H1 (cell line): Measurements from ENCODE around the gene SAMD9. TPM values are rescaled to one million over a fixed set of nuclear protein-coding genes. Genes with fewer than 3 reads are reported as not detected.

Experiments
- CTCF ChIA-PET: fragments of 300-600 bp; sonication (Branson Sonifier 250); formaldehyde crosslinking; loops from one replicate; lab custom pipeline; 2021; ENCODE audit not compliant: partially characterized antibody; lab: Charles Lee
- POLR2A ChIA-PET: fragments of 300-600 bp; sonication (Branson Sonifier 250); formaldehyde crosslinking; loops from one replicate; lab custom pipeline; 2021; ENCODE audit warnings: inconsistent platforms; ENCODE audit not compliant: partially characterized antibody; lab: Charles Lee
- DNase-seq, 2 experiments: peaks; one replicate each; pipeline versions ENCODE4 v3.0.0 to v3.0.0-alpha.2; 2010 to 2022; ENCODE audit warnings: low spot score in 2 of 2, low read depth in 1 of 2, mixed read lengths in 1 of 2
- FAIRE-seq: peaks from 2 replicates; lab custom pipeline; 2011; peaks lifted over from hg19 to GRCh38; lab: Jason Lieb, UNC
- H2AFZ ChIP-seq: 2 replicates; pipeline ENCODE4 v1.8.1; 2012; ENCODE audit warnings: low read length, inconsistent platforms
- H2AK5ac ChIP-seq: 2 replicates; pipeline ENCODE4 v1.6.1; 2013; ENCODE audit warnings: low read depth, low read length
- H2BK120ac ChIP-seq: replicated peaks from 2 replicates; pipeline ENCODE3; 2013; ENCODE audit warnings: low read depth, low read length, inconsistent platforms
- H2BK12ac ChIP-seq: 2 replicates; pipeline ENCODE4 v1.6.1; 2013; ENCODE audit warnings: low read depth, low read length
- H2BK15ac ChIP-seq: 2 replicates; pipeline ENCODE4 v1.6.1; 2013; ENCODE audit warnings: low read length
- H2BK20ac ChIP-seq: 2 replicates; pipeline ENCODE4 v1.6.1; 2013; ENCODE audit warnings: low read length
- H2BK5ac ChIP-seq: 2 replicates; pipeline ENCODE4 v1.6.1; 2013; ENCODE audit warnings: low read depth, low read length
- H3K14ac ChIP-seq: 2 replicates; pipeline ENCODE4 v1.6.1; 2013; ENCODE audit warnings: inconsistent platforms; ENCODE audit not compliant: insufficient read length
- H3K18ac ChIP-seq: 2 replicates; pipeline ENCODE4 v1.6.1; 2013; ENCODE audit warnings: low read length; ENCODE audit errors: extremely low read depth
- H3K23ac ChIP-seq: 2 replicates; pipeline ENCODE4 v1.6.1; 2013; ENCODE audit warnings: inconsistent platforms; ENCODE audit not compliant: insufficient read length
- H3K23me2 ChIP-seq: 2 replicates; pipeline ENCODE4 v1.6.1; 2013; ENCODE audit warnings: low read depth, low read length
- H3K27ac ChIP-seq: 2 replicates; pipeline ENCODE4 v1.6.1; 2011; ENCODE audit warnings: low read depth, low read length, inconsistent platforms
- H3K27me3 ChIP-seq, 4 experiments: replicated peaks in 1 of 4; 1 replicate in 1 of 4; 2 replicates in 3 of 4; pipeline versions ENCODE4 v1.6.1 to v1.8.1; 2011 to 2013; ENCODE audit warnings: low read length in 3 of 4, mild to moderate bottlenecking in 3 of 4, inconsistent platforms in 2 of 4, mixed read lengths in 2 of 4, moderate library complexity in 1 of 4; ENCODE audit not compliant: control insufficient read depth in 3 of 4, insufficient read depth in 3 of 4; ENCODE audit errors: extremely low read depth in 1 of 4
- H3K36me3 ChIP-seq, 4 experiments: 2 replicates each; pipeline versions ENCODE4 v1.6.1 to v1.8.1; 2011 to 2013; ENCODE audit warnings: mild to moderate bottlenecking in 4 of 4, low read length in 3 of 4, moderate library complexity in 2 of 4, control low read depth in 1 of 4, inconsistent platforms in 1 of 4; ENCODE audit not compliant: insufficient read depth in 4 of 4, control insufficient read depth in 2 of 4
- H3K4ac ChIP-seq: replicated peaks from 2 replicates; pipeline ENCODE3; 2013; ENCODE audit warnings: low read length, low read depth, mixed read lengths, inconsistent platforms; ENCODE audit not compliant: insufficient read length
- H3K4me1 ChIP-seq, 4 experiments: replicated peaks in 1 of 4; 1 replicate in 1 of 4; 2 replicates in 3 of 4; pipeline versions ENCODE4 v1.6.1 to v1.8.1; 2011 to 2013; ENCODE audit warnings: low read length in 3 of 4, inconsistent platforms in 2 of 4, mixed read lengths in 1 of 4; ENCODE audit not compliant: insufficient read depth in 4 of 4, control insufficient read depth in 3 of 4
- H3K4me2 ChIP-seq, 2 experiments: 2 replicates each; pipeline versions ENCODE4 v1.6.1 to v1.8.1; 2011 to 2013; ENCODE audit warnings: low read depth in 2 of 2, low read length in 2 of 2, control low read depth in 1 of 2, inconsistent platforms in 1 of 2, mild to moderate bottlenecking in 1 of 2; ENCODE audit not compliant: insufficient read depth in 1 of 2
- H3K4me3 ChIP-seq, 4 experiments: fragments of 200-600, 300-600 bp in 1 of 4; sonication (generic), shearing (Covaris generic), sonication (Bioruptor Twin) in 1 of 4; 2 replicates each; pipeline versions ENCODE4 v1.5.1 to v1.8.1; 2011 to 2016; ENCODE audit warnings: low read length in 4 of 4, low read depth in 3 of 4, control low read depth in 2 of 4, inconsistent platforms in 2 of 4, mild to moderate bottlenecking in 2 of 4, mixed read lengths in 1 of 4, moderate library complexity in 1 of 4; ENCODE audit not compliant: insufficient read depth in 2 of 4; ENCODE audit errors: extremely low read depth in 1 of 4
- H3K56ac ChIP-seq: replicated peaks from 2 replicates; pipeline ENCODE3; 2013; ENCODE audit warnings: low read depth, mild to moderate bottlenecking, mixed read lengths, low read length, inconsistent platforms; ENCODE audit not compliant: insufficient read length
- H3K79me1 ChIP-seq: 2 replicates; pipeline ENCODE4 v1.6.1; 2013; ENCODE audit warnings: low read depth, low read length, control low read depth
- H3K79me2 ChIP-seq, 2 experiments: 2 replicates each; pipeline versions ENCODE4 v1.6.1 to v1.8.1; 2012 to 2013; ENCODE audit warnings: low read length in 2 of 2, mild to moderate bottlenecking in 2 of 2, inconsistent platforms in 1 of 2; ENCODE audit not compliant: insufficient read depth in 2 of 2, control insufficient read depth in 1 of 2
- H3K9ac ChIP-seq, 4 experiments: replicated peaks in 1 of 4; 1 replicate in 1 of 4; 2 replicates in 3 of 4; pipeline versions ENCODE4 v1.6.1 to v1.8.1; 2011 to 2013; ENCODE audit warnings: low read depth in 3 of 4, low read length in 3 of 4, control low read depth in 2 of 4, mild to moderate bottlenecking in 2 of 4, moderate library complexity in 2 of 4, inconsistent platforms in 1 of 4; ENCODE audit errors: extremely low read depth in 1 of 4
- H3K9me3 ChIP-seq, 2 experiments: 2 replicates each; pipeline versions ENCODE4 v1.6.1 to v1.8.1; 2012 to 2013; ENCODE audit warnings: mild to moderate bottlenecking in 2 of 2, moderate library complexity in 2 of 2, control low read depth in 1 of 2, inconsistent platforms in 1 of 2, low read depth in 1 of 2, low read length in 1 of 2, mixed read lengths in 1 of 2; ENCODE audit not compliant: insufficient read depth in 2 of 2
- H4K20me1 ChIP-seq, 2 experiments: replicated peaks in 1 of 2; 2 replicates each; pipeline versions ENCODE3 to v1.8.1; 2011 to 2013; ENCODE audit warnings: inconsistent platforms in 2 of 2, low read length in 2 of 2, mild to moderate bottlenecking in 1 of 2; ENCODE audit not compliant: insufficient read depth in 2 of 2, control insufficient read depth in 1 of 2
- H4K5ac ChIP-seq: 2 replicates; pipeline ENCODE4 v1.6.1; 2013; ENCODE audit warnings: low read length, low read depth, mixed read lengths, inconsistent platforms; ENCODE audit not compliant: insufficient read length
- H4K8ac ChIP-seq: 2 replicates; pipeline ENCODE4 v1.8.0; 2013; ENCODE audit warnings: mild to moderate bottlenecking, moderate library complexity, low read length, inconsistent platforms; ENCODE audit not compliant: insufficient read depth; ENCODE audit errors: extremely low read depth
- H4K91ac ChIP-seq: replicated peaks from 2 replicates; pipeline ENCODE3; 2013; ENCODE audit warnings: low read length, mixed read lengths, inconsistent platforms; ENCODE audit not compliant: insufficient read length
- WGBS, 2 experiments: shearing (Covaris generic) in 1 of 2; methylation state at CpG; one replicate each; pipeline versions ENCODE4 v1.1.6 to v1.1.7; 2013 to 2015; ENCODE audit warnings: low lambda C conversion rate in 2 of 2, mixed read lengths in 2 of 2, inconsistent platforms in 1 of 2, low coverage in 1 of 2, missing lambda C conversion rate in 1 of 2; ENCODE audit not compliant: insufficient replicate concordance in 2 of 2, insufficient coverage in 1 of 2, insufficient read length in 1 of 2; ENCODE audit errors: extremely low coverage in 1 of 2, missing lambda C conversion rate in 1 of 2; 5-methylcytosine and 5-hydroxymethylcytosine counted together
- polyA plus RNA-seq, 7 experiments: library from polyadenylated mRNA; depleted of rRNA in 3 of 7; stranded (reverse) in 5 of 7; unstranded in 2 of 7; fragments of >200 nt in 5 of 7; fragments of 200-250 nt in 2 of 7; gene quantifications; 1 replicate in 5 of 7; 2 replicates in 1 of 7; 4 replicates in 1 of 7; pipeline versions ENCODE4 v1.2.1 to v1.2.3, GENCODE V29; 2011 to 2013; ENCODE audit warnings: missing spikeins in 2 of 7, mixed read lengths in 2 of 7
- total RNA-seq: library from RNA; stranded (reverse); fragmentation: NEBNext Ultra II Directional; extraction: Animal tissue kit (Norgen Biotek cat#: 25700); gene quantifications from 2 replicates; pipeline ENCODE4 v1.2.1, GENCODE V29; 2021
- TF ChIP-seq, protein P1 (sequence below): IDR thresholded peaks from 2 replicates; pipeline ENCODE4 v1.6.1; 2012; ENCODE audit warnings: inconsistent platforms

Gene SAMD9
- total and polyA plus RNA-seq, 2 of the 8 experiments (the other 6 are each of a cell fraction or from before 2014, with no cell fraction given) = 0.02 TPM; not detected in 1

DNA sequence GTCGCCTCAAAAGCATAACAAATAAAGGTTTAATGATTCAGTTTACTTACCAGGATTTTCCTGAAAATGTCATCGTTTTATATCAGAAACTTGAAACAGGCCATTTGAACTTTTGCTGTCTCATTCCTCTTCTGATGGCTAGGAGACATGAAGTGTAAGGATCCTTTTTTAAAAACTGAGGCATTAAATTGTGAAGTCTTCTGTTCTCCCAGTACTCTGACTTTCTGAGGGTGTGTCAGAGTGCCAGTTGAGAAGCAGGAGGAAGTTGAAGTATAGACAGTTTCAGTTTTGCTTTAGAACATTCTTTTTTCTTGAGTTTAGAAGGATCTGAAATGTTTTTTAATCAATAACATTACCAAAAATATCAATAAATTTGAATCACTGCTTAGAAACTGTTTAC is 30.4 kb upstream of the SAMD9 start, which contains the start of gene SAMD9L:
Gene SAMD9L, minus strand, starts transcription at position 242 of the 400 bp plus-strand sequence. CDS start 12,414 bp downstream, outside the sequence.
- H3K36me3 ChIP-seq = no peaks in the 10 kb centered on the region
- H3K23ac ChIP-seq = no peak within 1 kb of the TSS
- H4K20me1 ChIP-seq = no peaks in the 10 kb centered on the region
- H3K4me1 ChIP-seq = 0 out of 7 replicates have a peak, but pooled peaks cover 0 to 2% (median under 1%) of the 10 kb centered on the region in 4 experiments
- no peak within 1 kb of the TSS for H2BK15ac ChIP-seq
- H3K9me3 ChIP-seq = no peaks in the 10 kb centered on the region
- H3K56ac ChIP-seq = no peak within 1 kb of the TSS
- H2BK20ac ChIP-seq = no peak within 1 kb of the TSS
- DNase-seq (no peak), FAIRE-seq (no peak)
- POLR2A ChIA-PET = no interaction called here
- H3K27me3 ChIP-seq = no peaks in the 10 kb centered on the region
- CTCF ChIA-PET = no interaction called here
- no peaks in the 10 kb centered on the region for H3K79me2 ChIP-seq
- H3K4me3 ChIP-seq = no peak within 1 kb of the TSS
- WGBS, 2 experiments = 79% methylated on average over 2 of the region's 2 CpGs; no CpG with 5 or more reads in 1 of the 2 experiments
- H3K4me2 ChIP-seq = no peak within 1 kb of the TSS
- H3K9ac ChIP-seq = no peak within 1 kb of the TSS
- no peak within 1 kb of the TSS for H3K4ac ChIP-seq
- H2BK12ac ChIP-seq = no peak within 1 kb of the TSS
- peak within 1 kb of the TSS; percentile 27; the same call in 1 of the 2 replicates for H2AFZ ChIP-seq
- no peak within 1 kb of the TSS for H3K14ac ChIP-seq
- H3K23me2 ChIP-seq = no peaks in the 10 kb centered on the region
- no peaks in the 10 kb centered on the region for H3K79me1 ChIP-seq
- H3K18ac ChIP-seq = no peak within 1 kb of the TSS
- no peak within 1 kb of the TSS for H4K5ac ChIP-seq
- no peak within 1 kb of the TSS for H4K8ac ChIP-seq
- H2AK5ac ChIP-seq = no peak within 1 kb of the TSS
- H2BK120ac ChIP-seq = no peak within 1 kb of the TSS
- no peak within 1 kb of the TSS for H4K91ac ChIP-seq
- H3K27ac ChIP-seq = no peak within 1 kb of the TSS
- no peak within 1 kb of the TSS for H2BK5ac ChIP-seq
- TF ChIP-seq, protein P1, sequence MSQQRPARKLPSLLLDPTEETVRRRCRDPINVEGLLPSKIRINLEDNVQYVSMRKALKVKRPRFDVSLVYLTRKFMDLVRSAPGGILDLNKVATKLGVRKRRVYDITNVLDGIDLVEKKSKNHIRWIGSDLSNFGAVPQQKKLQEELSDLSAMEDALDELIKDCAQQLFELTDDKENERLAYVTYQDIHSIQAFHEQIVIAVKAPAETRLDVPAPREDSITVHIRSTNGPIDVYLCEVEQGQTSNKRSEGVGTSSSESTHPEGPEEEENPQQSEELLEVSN = no peak
